ENCODE measurements around the gene SH3BP4. TPM values are rescaled to one million over a fixed set of nuclear protein-coding genes. Genes with fewer than 3 reads are reported as not detected.
"Not testable (repeated sequence)": the region's sequence is repeated elsewhere in the genome, so short reads cannot be mapped to it uniquely, and the experiment has no call there.

The SH3BP4 gene
- total RNA-seq, 1 donor from 2014 or later = 29.9 TPM

- no peak for DNase-seq (ENCODE audit: low spot score)
Observed at GRCh38 chr2:235052514-235053354, 100.9 kb downstream of the SH3BP4 start.

GRCh38 chr2:235053651-235054050, 101.8 kb downstream of the SH3BP4 start:
- no peak for DNase-seq (ENCODE audit: low spot score)

- DNase-seq (ENCODE audit: low spot score) = no peak
Observed at GRCh38 chr2:235054475-235054874, 102.7 kb downstream of the SH3BP4 start.

- DNase-seq (ENCODE audit: low spot score) = no peak
Observed at GRCh38 chr2:235054919-235055318, 103.1 kb downstream of the SH3BP4 start.

GRCh38 chr2:235055891-235056516, 104.2 kb downstream of the SH3BP4 start:
- DNase-seq (ENCODE audit: low spot score) = no peak

GRCh38 chr2:235056768-235057167, 105.0 kb downstream of the SH3BP4 start:
- DNase-seq (ENCODE audit: low spot score) = no peak

- DNase-seq (ENCODE audit: low spot score) = not testable (repeated sequence)
Observed at GRCh38 chr2:235057616-235058015, 105.8 kb downstream of the SH3BP4 start.

GRCh38 chr2:235059161-235059560, 107.3 kb downstream of the SH3BP4 start:
- DNase-seq (ENCODE audit: low spot score) = no peak

GRCh38 chr2:235061656-235062055, 109.8 kb downstream of the SH3BP4 start:
- no peak for DNase-seq (ENCODE audit: low spot score)

GRCh38 chr2:235063471-235063961, 111.7 kb downstream of the SH3BP4 start:
- DNase-seq (ENCODE audit: low spot score) = no peak

- no peak for DNase-seq (ENCODE audit: low spot score)
Observed at GRCh38 chr2:235064976-235065375, 113.2 kb downstream of the SH3BP4 start.

GRCh38 chr2:235066490-235066889, 114.7 kb downstream of the SH3BP4 start:
- no peak for DNase-seq (ENCODE audit: low spot score)

GRCh38 chr2:235066895-235067294, 115.1 kb downstream of the SH3BP4 start:
- no peak for DNase-seq (ENCODE audit: low spot score)

- no peak for DNase-seq (ENCODE audit: low spot score)
Observed at GRCh38 chr2:235068701-235069100, 116.9 kb downstream of the SH3BP4 start.

- DNase-seq (ENCODE audit: low spot score) = no peak
Observed at GRCh38 chr2:235070063-235070706, 118.4 kb downstream of the SH3BP4 start.

GRCh38 chr2:235073868-235074413, 122.1 kb downstream of the SH3BP4 start:
- no peak for DNase-seq (ENCODE audit: low spot score)

GRCh38 chr2:235077046-235077445, 125.2 kb downstream of the SH3BP4 start:
- no peak for DNase-seq (ENCODE audit: low spot score)

- DNase-seq (ENCODE audit: low spot score) = no peak
Observed at GRCh38 chr2:235078182-235078581, 126.4 kb downstream of the SH3BP4 start.

GRCh38 chr2:235078914-235079472, 127.2 kb downstream of the SH3BP4 start:
- no peak for DNase-seq (ENCODE audit: low spot score)

GRCh38 chr2:235080101-235080500, 128.3 kb downstream of the SH3BP4 start:
- no peak for DNase-seq (ENCODE audit: low spot score)

GRCh38 chr2:235082578-235083338, 130.9 kb downstream of the SH3BP4 start:
- DNase-seq (ENCODE audit: low spot score) = no peak
